GM12874 (cell line): ENCODE measurements around the gene SP4.

Experiments
- TF ChIP-seq, protein P1 (sequence below): IDR thresholded peaks from 2 replicates; pipeline ENCODE4 v1.5.1; 2011; ENCODE audit warnings: low read depth, mild to moderate bottlenecking, control low read depth, low read length, moderate library complexity; ENCODE audit not compliant: insufficient read depth

Gene SP4

DNA sequence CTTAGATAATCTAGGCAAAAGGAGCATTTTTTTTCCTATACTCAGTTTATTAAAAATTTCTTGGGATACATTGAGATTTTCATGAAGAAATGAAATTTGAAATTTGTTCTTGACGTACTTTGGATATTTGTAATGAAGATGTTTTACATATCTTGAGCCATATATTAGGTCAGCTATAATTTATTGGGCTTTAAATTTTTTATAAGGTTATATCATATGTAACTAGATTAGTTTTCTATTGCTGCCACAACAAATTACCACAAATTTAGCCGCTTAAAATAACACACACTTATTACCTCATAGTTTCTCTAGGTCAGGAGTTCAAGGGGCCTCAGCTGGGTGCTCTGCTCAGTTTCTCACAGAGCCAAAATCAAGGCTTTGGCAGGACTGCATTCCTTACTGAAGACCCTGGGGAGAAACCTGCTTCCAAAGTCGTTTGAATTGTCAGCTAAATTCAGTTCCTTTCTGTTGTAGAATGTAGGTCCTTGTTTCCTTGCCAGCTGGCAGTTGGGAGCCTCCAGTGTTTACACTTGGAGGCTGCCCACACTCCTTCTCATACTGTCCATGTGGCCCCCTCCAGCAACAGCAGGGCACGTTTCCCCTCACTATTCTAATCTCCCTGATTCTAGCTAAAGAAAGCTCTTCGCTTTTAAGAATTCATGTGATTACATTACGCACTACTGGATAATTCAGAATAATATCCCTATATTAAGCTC is 72.4 kb downstream of the SP4 start:
- TF ChIP-seq, protein P1, sequence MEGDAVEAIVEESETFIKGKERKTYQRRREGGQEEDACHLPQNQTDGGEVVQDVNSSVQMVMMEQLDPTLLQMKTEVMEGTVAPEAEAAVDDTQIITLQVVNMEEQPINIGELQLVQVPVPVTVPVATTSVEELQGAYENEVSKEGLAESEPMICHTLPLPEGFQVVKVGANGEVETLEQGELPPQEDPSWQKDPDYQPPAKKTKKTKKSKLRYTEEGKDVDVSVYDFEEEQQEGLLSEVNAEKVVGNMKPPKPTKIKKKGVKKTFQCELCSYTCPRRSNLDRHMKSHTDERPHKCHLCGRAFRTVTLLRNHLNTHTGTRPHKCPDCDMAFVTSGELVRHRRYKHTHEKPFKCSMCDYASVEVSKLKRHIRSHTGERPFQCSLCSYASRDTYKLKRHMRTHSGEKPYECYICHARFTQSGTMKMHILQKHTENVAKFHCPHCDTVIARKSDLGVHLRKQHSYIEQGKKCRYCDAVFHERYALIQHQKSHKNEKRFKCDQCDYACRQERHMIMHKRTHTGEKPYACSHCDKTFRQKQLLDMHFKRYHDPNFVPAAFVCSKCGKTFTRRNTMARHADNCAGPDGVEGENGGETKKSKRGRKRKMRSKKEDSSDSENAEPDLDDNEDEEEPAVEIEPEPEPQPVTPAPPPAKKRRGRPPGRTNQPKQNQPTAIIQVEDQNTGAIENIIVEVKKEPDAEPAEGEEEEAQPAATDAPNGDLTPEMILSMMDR = no peak

DNA sequence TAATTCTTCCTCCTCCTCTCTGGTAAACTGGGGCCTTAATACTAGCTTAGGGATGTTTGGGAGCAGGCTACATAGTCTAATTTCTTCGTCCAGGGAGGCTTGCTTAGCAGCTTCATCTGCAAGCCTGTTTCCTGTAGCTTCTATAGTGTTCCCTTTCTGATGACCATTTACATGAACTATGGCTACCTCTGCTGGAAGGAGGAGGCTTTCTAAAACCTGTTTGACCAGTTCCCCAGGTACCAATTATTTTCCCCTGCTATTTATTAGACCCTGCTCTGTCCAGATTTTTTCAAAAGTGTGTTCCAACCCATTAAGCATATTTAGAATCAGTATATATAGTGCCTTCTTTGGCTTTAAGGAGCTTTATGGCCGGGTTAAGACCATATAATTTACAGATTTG is 76.1 kb downstream of the SP4 start:
- TF ChIP-seq, protein P1 = no peak

- TF ChIP-seq, protein P1 = peak; percentile 49; the same call in 1 of the 2 replicates
Measured at GRCh38 chr7:21507627-21508343, 79.9 kb downstream of the SP4 start.

GRCh38 chr7:21508538-21508937 is 80.7 kb downstream of the SP4 start:
- TF ChIP-seq, protein P1 = no peak

DNA sequence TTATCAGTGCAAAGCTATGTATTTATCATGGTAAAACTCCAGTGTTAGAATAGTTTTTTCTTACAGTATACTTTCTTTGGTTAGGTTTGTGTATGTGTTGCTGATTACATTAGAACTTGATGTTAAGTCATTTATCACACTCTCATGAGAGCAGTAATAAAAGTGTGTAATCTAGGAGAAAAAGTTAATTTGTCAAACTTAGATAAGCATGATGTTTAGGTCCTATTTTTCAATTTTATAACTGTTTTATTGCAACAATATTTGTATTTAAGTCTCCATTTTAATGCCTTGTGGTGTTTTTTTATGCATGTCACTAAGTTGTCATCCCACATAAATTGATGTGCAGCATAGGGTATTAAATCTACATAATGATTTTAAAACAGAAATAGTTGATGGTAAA is 86.2 kb downstream of the SP4 start:
- TF ChIP-seq, protein P1 = no peak

GRCh38 chr7:21524680-21525079 is 96.8 kb downstream of the SP4 start:
- TF ChIP-seq, protein P1 = no peak

DNA sequence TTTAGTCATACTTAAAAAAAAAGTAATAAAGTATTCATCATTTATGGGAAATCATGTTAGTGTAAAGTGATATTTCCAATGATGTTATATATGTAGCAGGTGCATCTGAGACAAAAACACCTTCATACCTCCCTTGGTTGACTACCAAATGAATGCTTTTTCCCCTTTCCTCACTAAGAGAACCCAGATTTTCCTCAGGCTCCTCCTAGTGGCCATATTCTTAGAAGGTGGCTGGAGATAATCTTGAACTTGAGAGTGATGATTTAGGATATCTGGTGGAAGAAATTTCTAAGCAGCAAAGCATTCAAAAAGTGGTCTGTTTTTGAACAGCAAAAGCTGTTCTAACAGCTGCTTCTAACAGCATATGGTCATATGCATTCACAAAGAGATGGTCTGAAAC is 98.1 kb downstream of the SP4 start:
- TF ChIP-seq, protein P1 = peak; percentile 8; the same call in 1 of the 2 replicates
